Measurements from ENCODE around the gene TNIP2.
A peak's percentile ranks its signal among the peaks of the same experiment; 100 is the strongest.
"Not testable (repeated sequence)": the region's sequence is repeated elsewhere in the genome, so short reads cannot be mapped to it uniquely, and the experiment has no call there.

Gene TNIP2

DNA sequence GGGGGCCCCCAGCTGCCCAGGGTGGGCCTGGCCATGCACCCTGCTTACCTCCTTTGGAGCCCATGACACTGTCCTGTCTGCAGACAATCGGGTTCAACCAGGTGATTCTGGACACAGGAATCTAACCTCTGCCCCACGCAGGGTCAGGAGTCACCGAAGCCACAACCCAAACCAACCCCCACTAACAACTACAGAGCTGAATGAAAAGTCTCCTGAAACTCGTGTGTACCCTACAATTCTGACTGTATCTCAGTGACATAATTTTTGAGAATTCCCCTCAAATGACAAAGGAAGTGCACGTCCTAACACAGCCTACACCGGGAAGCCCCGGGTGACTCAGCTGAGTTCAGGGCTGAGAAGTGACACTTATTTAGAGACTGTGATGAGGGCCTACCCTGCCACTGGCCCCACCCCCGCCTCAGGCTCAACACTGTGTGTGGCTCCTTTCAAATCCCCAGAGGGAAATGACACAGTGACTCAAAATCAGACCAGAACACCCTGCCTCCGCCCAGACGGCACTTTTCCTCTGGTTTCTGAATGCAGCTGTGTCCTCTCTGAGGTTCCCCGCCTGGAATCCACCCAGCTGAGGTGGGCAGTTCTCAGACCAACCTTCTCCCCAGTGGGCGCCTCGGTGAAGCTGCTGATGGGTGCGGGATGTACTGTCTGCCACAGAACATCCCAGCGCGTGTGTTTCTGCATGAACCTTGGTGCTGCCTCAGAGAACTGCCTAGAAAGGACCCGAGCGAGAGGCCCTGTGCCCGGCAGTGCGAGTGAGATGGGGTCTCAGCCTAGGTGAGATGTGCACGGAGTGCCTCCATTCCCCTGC, 9.9 kb downstream of the TNIP2 start:
- DNase-seq, result peak; percentile 91
- Mint-ChIP-seq H3K4me1 (ENCODE audit: low read depth) (peaks cover 70% of the 10 kb centered on the region), H3K27ac (peak overlapping the region; percentile 97), H3K9me3 (no peaks in the 10 kb centered on the region), H3K27me3 (no peaks in the 10 kb centered on the region), H3K4me3 (peak overlapping the region; percentile 61), H3K36me3 (ENCODE audit: low read depth) (peaks cover 92% of the 10 kb centered on the region)

- H3K27me3 Mint-ChIP-seq, result no peaks in the 10 kb centered on the region
- H3K36me3 Mint-ChIP-seq (ENCODE audit: low read depth), result peaks cover 93% of the 10 kb centered on the region
- peak overlapping the region; percentile 61 for H3K4me3 Mint-ChIP-seq
- DNase-seq, result no peak
- peak overlapping the region; percentile 97 for H3K27ac Mint-ChIP-seq
- peaks cover 69% of the 10 kb centered on the region for H3K4me1 Mint-ChIP-seq (ENCODE audit: low read depth)
- no peaks in the 10 kb centered on the region for H3K9me3 Mint-ChIP-seq
These were observed 10.6 kb downstream of the TNIP2 start for GRCh38 chr4:2745516-2745915.

DNA sequence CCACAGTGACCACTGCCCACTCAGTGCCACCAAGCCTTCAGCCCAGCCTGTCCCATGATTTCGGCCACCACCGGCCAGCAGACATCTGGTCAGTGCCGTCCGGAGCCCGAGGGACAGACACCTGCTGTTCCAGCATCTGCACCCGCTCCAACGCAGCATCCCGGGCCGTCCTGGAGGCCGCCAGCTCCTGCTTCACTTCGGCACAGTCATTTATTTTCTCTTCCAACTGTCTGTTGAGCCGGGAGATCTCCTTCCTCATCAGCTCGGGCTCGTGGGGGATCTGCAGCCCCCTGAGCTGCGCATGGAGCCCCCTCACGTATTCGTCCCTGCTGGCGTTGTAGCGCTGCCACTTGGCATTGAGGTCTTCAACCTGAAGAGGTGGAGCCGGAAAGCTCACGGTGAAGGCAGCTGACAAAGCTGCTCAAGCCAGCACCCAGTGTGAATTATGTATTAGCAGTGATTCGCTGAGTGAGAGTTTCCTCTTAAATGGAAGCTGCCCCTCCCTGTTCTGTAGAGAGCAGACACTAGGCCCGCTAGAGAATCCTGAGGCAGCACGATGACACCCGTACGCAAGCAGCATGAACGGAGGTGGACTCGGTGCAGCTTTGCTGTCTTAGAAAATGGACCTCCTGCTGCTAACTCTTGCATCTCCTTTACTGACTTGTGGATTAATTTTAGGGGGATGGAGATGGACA, 11.4 kb downstream of the TNIP2 start:
- no peak for DNase-seq
- peaks cover 94% of the 10 kb centered on the region for H3K36me3 Mint-ChIP-seq (ENCODE audit: low read depth)
- no peaks in the 10 kb centered on the region for H3K27me3 Mint-ChIP-seq
- H3K9me3 Mint-ChIP-seq, result no peaks in the 10 kb centered on the region
- no peak overlapping the region for H3K4me3 Mint-ChIP-seq
- peak overlapping the region; percentile 97 for H3K27ac Mint-ChIP-seq
- peaks cover 66% of the 10 kb centered on the region for H3K4me1 Mint-ChIP-seq (ENCODE audit: low read depth)

- Mint-ChIP-seq H3K9me3 (no peaks in the 10 kb centered on the region), H3K4me1 (ENCODE audit: low read depth) (peaks cover 59% of the 10 kb centered on the region), H3K27ac (peak overlapping the region; percentile 97), H3K27me3 (no peaks in the 10 kb centered on the region), H3K36me3 (ENCODE audit: low read depth) (peaks cover 96% of the 10 kb centered on the region), H3K4me3 (no peak overlapping the region)
- no peak for DNase-seq
These were observed 12.4 kb downstream of the TNIP2 start for GRCh38 chr4:2743518-2744445.

DNA sequence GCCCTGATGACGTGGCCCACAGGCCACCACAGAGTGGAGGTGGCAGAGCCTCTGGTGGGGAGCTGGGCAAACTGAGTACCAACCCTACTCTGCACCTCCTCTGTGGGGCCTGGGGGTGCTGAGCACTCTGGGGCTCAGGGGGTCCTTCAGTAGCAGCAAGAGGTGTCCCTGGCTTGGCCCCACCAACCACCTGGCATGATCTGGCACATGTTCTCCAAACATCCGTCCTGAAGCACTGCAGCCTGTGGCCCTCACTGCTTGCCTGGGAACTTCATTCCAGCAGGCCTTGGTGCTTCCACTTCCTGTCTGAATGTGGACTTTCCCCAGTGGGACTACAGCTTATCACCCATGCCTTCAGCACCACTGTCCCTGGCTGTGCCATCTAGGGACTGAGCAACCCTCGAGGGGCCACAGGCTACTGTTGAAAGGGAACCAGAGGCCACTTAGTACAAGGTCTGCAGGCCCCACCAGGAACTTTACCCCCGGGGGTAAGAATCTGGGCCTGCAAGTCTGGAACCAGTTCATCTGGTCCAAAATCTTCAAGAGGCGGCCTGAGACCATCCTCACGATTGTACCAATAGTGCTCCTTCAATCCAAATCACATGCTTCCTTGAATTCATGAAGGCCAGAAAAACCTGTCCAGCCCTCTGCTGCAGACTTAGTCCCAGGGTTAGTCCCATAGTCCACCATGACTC, 13.2 kb downstream of the TNIP2 start:
- H3K36me3 Mint-ChIP-seq (ENCODE audit: low read depth), result peaks cover 98% of the 10 kb centered on the region

GRCh38 chr4:2742081-2742822, 13.9 kb downstream of the TNIP2 start:
- Mint-ChIP-seq H3K36me3 (ENCODE audit: low read depth) (peaks cover 91% of the 10 kb centered on the region), H3K9me3 (no peaks in the 10 kb centered on the region), H3K4me1 (ENCODE audit: low read depth) (peaks cover 43% of the 10 kb centered on the region), H3K27me3 (no peaks in the 10 kb centered on the region), H3K4me3 (no peak overlapping the region), H3K27ac (peak overlapping the region; percentile 63)
- DNase-seq, result peak; percentile 28

More for the DNA sequence above, 13.2 kb downstream of the TNIP2 start:
- peaks cover 50% of the 10 kb centered on the region for H3K4me1 Mint-ChIP-seq (ENCODE audit: low read depth)
- peak; percentile 28 for DNase-seq
- H3K9me3 Mint-ChIP-seq, result no peaks in the 10 kb centered on the region
- peak overlapping the region; percentile 63 for H3K27ac Mint-ChIP-seq
- H3K4me3 Mint-ChIP-seq, result no peak overlapping the region
- H3K27me3 Mint-ChIP-seq, result no peaks in the 10 kb centered on the region

DNA sequence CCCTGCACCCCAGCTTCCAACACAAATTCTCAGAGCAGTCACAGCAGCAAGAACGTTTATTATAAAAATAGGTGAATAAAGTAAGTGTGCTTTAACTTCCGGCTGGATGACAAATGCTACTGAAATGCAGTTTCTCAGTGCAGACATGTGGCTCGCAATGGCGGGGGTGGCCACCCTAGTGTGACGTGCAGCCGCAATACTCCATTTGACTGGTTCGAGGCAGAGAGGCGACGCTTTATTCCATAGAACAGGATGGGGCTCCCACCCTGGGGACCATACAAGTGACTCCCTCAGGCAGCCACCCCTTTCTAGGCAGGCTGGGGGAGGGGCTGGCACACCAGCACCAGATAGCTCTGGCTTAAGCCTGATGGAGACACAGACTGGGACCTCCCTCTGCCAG, 14.5 kb downstream of the TNIP2 start:
- no peak for DNase-seq
- Mint-ChIP-seq H3K36me3 (ENCODE audit: low read depth) (peaks cover 89% of the 10 kb centered on the region), H3K9me3 (peaks cover 3% of the 10 kb centered on the region), H3K27ac (peak overlapping the region; percentile 59), H3K4me1 (ENCODE audit: low read depth) (peaks cover 37% of the 10 kb centered on the region), H3K27me3 (no peaks in the 10 kb centered on the region), H3K4me3 (no peak overlapping the region)

- H3K27ac Mint-ChIP-seq, H3K4me3 Mint-ChIP-seq, H3K27me3 Mint-ChIP-seq, H3K9me3 Mint-ChIP-seq: not testable (repeated sequence)
- DNase-seq, result peak; percentile 29
- Mint-ChIP-seq H3K4me1 (ENCODE audit: low read depth) (peaks cover 16% of the 10 kb centered on the region), H3K36me3 (ENCODE audit: low read depth) (peaks cover 85% of the 10 kb centered on the region)
These were observed 17.8 kb downstream of the TNIP2 start for GRCh38 chr4:2738296-2738695.

- no peaks in the 10 kb centered on the region for H3K27me3 Mint-ChIP-seq
- no peak for DNase-seq
- H3K4me1 Mint-ChIP-seq (ENCODE audit: low read depth), result peaks cover 16% of the 10 kb centered on the region
- no peak overlapping the region for H3K27ac Mint-ChIP-seq
- H3K4me3 Mint-ChIP-seq, result no peak overlapping the region
- peaks cover 82% of the 10 kb centered on the region for H3K36me3 Mint-ChIP-seq (ENCODE audit: low read depth)
- H3K9me3 Mint-ChIP-seq, result peaks cover 3% of the 10 kb centered on the region
These were observed 20.3 kb downstream of the TNIP2 start for GRCh38 chr4:2735869-2736268.

- Mint-ChIP-seq H3K36me3 (ENCODE audit: low read depth) (peaks cover 79% of the 10 kb centered on the region), H3K4me3 (no peak overlapping the region), H3K27me3 (no peaks in the 10 kb centered on the region), H3K4me1 (ENCODE audit: low read depth) (peaks cover 13% of the 10 kb centered on the region), H3K27ac (no peak overlapping the region), H3K9me3 (peaks cover 3% of the 10 kb centered on the region)
- no peak for DNase-seq
These were observed 21.5 kb downstream of the TNIP2 start for GRCh38 chr4:2734612-2735011.

DNA sequence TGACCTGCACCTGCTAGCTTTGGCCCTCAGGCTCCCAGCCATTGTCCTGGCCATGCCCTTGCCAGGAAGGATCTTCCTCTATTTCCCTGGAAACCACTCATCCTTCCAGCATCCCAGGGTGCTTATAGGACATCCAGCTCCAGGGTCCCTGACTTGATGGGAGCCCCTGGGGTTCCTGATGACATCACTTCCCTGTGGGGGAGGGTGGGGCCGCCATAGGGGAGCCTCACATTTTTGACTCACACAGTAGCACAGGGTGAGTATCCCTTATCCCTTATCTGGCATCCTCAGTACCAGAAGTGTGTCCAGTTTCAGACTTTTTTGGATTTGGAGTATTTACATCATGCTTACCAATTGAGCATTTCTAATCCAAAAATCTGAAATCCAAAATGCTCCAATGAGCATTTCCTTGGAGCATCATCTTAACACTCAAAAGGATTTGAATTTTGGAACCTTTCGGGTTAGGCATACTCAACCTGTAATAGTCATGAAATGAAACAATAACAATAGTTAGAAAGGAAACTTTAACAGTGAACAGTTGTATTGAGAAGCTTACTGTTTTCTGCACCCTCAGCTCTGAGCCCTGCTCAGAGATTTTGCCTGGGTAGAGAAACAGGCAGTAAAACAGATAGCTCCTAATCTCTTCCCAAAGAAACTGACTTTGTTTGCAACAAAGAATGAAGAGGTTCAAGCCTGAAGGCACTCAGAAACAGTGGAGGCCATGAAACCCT, 22.1 kb downstream of the TNIP2 start:
- Mint-ChIP-seq H3K4me3 (no peak overlapping the region), H3K4me1 (ENCODE audit: low read depth) (peaks cover 13% of the 10 kb centered on the region), H3K27me3 (no peaks in the 10 kb centered on the region), H3K36me3 (ENCODE audit: low read depth) (peaks cover 79% of the 10 kb centered on the region), H3K9me3 (peaks cover 3% of the 10 kb centered on the region), H3K27ac (peak overlapping the region; percentile 14)
- no peak for DNase-seq

GRCh38 chr4:2733001-2733843, 22.9 kb downstream of the TNIP2 start:
- H3K4me3 Mint-ChIP-seq, result no peak overlapping the region
- no peaks in the 10 kb centered on the region for H3K27me3 Mint-ChIP-seq
- peak; percentile 27 for DNase-seq
- H3K9me3 Mint-ChIP-seq, result peaks cover 3% of the 10 kb centered on the region
- H3K4me1 Mint-ChIP-seq (ENCODE audit: low read depth), result peaks cover 13% of the 10 kb centered on the region
- H3K36me3 Mint-ChIP-seq (ENCODE audit: low read depth), result peaks cover 78% of the 10 kb centered on the region
- peak overlapping the region; percentile 67 for H3K27ac Mint-ChIP-seq
